Activated T-cell treated with anti-CD3 and anti-CD28 coated beads, Interleukin-2, amount 50 U/mL, for 4 hours (primary cell): Measurements from ENCODE around the gene MACROD2. TPM values are rescaled to one million over a fixed set of nuclear protein-coding genes. Genes with fewer than 3 reads are reported as not detected.

ENCODE experiments used
- ATAC-seq, 2 donors: fragments of 200-7000 bp; cut with Tn5 transposase; one replicate each; pipeline ENCODE4 v1.10.0; 2021
- DNase-seq: peaks from one replicate; pipeline ENCODE4 v3.0.0-alpha.2; 2020
- H3K27me3 Mint-ChIP-seq: one replicate; pipeline ENCODE4 v1.8.0; 2021; ENCODE audit warnings: low read depth, mixed read lengths
- H3K36me3 Mint-ChIP-seq: one replicate; pipeline ENCODE4 v1.8.0; 2022; ENCODE audit warnings: mixed read lengths; ENCODE audit not compliant: insufficient read depth
- H3K4me1 Mint-ChIP-seq: one replicate; pipeline ENCODE4 v1.8.0; 2021; ENCODE audit warnings: low read depth, mixed read lengths
- H3K4me3 Mint-ChIP-seq: one replicate; pipeline ENCODE4 v1.8.0; 2021; ENCODE audit warnings: mild to moderate bottlenecking, moderate library complexity, mixed read lengths
- H3K9me3 Mint-ChIP-seq: one replicate; pipeline ENCODE4 v1.8.0; 2021; ENCODE audit warnings: mixed read lengths
- total RNA-seq, 3 donors: library from RNA; stranded (reverse); gene quantifications; one replicate each; pipeline ENCODE4 v1.2.1, GENCODE V29; 2021

Gene MACROD2
- total RNA-seq, 3 donors from 2014 or later, result 0.10 TPM; not detected in 2

DNA sequence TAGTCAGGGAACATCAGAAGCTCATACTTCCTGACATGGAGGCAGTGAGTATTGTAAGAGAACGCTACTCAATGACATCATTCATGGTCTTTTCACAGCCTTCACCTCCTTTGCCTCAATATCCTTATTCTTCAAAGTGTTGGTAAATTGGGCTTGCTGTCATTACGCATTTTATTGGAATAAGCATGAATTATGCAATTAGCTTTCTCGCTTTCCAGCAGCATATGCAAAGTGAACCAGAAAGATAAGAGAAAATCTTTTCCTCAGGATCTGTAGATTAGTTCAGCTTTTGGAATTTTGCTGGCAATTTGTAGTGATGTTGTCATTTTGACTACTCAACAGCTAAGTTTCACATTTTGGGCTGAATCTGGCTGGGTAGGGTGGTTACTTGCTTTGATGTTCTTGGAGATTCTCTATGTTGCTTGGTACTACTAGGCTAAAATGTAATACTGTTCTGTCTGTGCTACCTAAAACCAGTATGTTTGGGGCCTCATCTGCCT is 1565.8 kb downstream of the MACROD2 start:
- Mint-ChIP-seq H3K27me3 (no peaks in the 10 kb centered on the region), H3K4me3 (no peak overlapping the region)

GRCh38 chr20:15561707-15562404 is 1566.5 kb downstream of the MACROD2 start:
- Mint-ChIP-seq H3K36me3 (no peaks in the 10 kb centered on the region), H3K27me3 (no peaks in the 10 kb centered on the region), H3K9me3 (peaks cover 17% of the 10 kb centered on the region), H3K4me1 (no peaks in the 10 kb centered on the region), H3K4me3 (no peak overlapping the region)
- DNase-seq, result no peak
- ATAC-seq, result no peak

More for the DNA sequence above, 1565.8 kb downstream of the MACROD2 start:
- ATAC-seq (no peak), DNase-seq (no peak)
- peaks cover 17% of the 10 kb centered on the region for H3K9me3 Mint-ChIP-seq
- no peaks in the 10 kb centered on the region for H3K4me1 Mint-ChIP-seq
- H3K36me3 Mint-ChIP-seq, result no peaks in the 10 kb centered on the region

DNA sequence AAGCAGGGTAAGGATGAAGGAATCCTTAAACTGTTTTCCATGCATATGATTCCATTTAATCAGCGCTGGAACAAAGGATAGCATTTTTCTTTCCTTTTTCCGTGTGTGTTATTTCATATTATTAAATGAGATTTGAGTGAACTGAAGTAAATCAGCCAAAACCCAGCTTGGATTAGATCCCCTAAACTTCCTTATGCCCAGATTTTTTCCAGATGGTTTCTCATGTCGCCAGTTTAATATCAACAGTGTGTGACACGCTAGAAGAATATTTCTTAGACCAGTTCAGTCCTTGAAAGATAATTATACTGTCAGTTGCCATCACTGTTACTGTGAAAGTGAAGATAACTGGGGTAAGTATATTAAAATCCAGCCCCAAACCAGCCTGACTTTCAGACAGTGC is 1568.5 kb downstream of the MACROD2 start:
- H3K9me3 Mint-ChIP-seq, result peaks cover 12% of the 10 kb centered on the region
- DNase-seq (no peak), ATAC-seq (no peak)
- H3K4me3 Mint-ChIP-seq, result no peak overlapping the region
- H3K4me1 Mint-ChIP-seq, result no peaks in the 10 kb centered on the region
- H3K36me3 Mint-ChIP-seq, result no peaks in the 10 kb centered on the region
- no peaks in the 10 kb centered on the region for H3K27me3 Mint-ChIP-seq

GRCh38 chr20:15564981-15565380 is 1569.7 kb downstream of the MACROD2 start:
- ATAC-seq (no peak), DNase-seq (no peak)
- Mint-ChIP-seq H3K9me3 (peaks cover 6% of the 10 kb centered on the region), H3K4me1 (no peaks in the 10 kb centered on the region), H3K4me3 (no peak overlapping the region), H3K36me3 (no peaks in the 10 kb centered on the region), H3K27me3 (no peaks in the 10 kb centered on the region)

- Mint-ChIP-seq H3K9me3 (peaks cover 9% of the 10 kb centered on the region), H3K36me3 (no peaks in the 10 kb centered on the region), H3K4me1 (no peaks in the 10 kb centered on the region), H3K4me3 (no peak overlapping the region), H3K27me3 (no peaks in the 10 kb centered on the region)
- DNase-seq (no peak), ATAC-seq (no peak)
Measured at GRCh38 chr20:15565786-15566185, 1570.5 kb downstream of the MACROD2 start.

GRCh38 chr20:15567219-15567618 is 1571.9 kb downstream of the MACROD2 start:
- Mint-ChIP-seq H3K36me3 (no peaks in the 10 kb centered on the region), H3K27me3 (no peaks in the 10 kb centered on the region), H3K4me1 (no peaks in the 10 kb centered on the region), H3K9me3 (peaks cover 9% of the 10 kb centered on the region), H3K4me3 (no peak overlapping the region)
- ATAC-seq (no peak), DNase-seq (no peak)

DNA sequence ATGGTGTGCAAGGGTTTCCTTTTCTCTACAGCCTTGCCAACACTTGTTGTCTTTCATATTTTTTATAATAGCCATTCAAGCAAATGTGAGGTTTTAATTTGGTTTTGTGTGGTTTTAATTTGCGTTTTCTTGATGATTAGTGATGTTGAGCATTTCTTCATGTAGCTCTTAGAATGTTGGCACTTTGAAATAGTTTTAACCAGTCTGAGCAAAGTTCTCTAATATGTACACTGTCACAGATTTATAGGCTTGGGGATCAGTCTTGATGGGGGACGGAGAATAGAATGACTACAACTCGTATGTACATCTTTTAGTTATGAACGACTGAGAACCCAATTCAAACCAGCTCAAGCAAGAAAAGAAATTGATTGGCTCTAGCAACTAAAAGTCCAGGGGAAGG is 1574.8 kb downstream of the MACROD2 start:
- Mint-ChIP-seq H3K36me3 (no peaks in the 10 kb centered on the region), H3K9me3 (peaks cover 3% of the 10 kb centered on the region), H3K4me1 (no peaks in the 10 kb centered on the region), H3K27me3 (no peaks in the 10 kb centered on the region), H3K4me3 (no peak overlapping the region)
- DNase-seq (no peak), ATAC-seq (no peak)

DNA sequence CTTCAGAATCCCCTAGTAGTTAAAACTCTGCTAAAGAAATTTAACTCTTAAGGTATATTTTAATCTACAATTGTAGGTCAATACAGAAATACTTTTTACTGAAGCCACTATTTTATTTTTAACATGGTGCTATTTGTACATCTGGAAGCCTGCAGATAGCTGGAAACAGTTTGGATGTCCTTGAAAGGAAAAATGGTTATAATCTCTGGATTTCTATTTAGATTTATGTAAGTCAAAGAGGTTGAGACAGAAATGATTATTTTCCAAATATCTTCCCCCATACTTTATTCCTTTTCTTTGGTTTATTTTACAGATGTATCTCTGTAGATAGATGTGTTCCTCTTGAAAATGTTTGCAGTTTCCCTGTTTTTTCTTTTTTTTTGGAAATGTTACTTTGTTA is 1575.7 kb downstream of the MACROD2 start:
- DNase-seq, result no peak

DNA sequence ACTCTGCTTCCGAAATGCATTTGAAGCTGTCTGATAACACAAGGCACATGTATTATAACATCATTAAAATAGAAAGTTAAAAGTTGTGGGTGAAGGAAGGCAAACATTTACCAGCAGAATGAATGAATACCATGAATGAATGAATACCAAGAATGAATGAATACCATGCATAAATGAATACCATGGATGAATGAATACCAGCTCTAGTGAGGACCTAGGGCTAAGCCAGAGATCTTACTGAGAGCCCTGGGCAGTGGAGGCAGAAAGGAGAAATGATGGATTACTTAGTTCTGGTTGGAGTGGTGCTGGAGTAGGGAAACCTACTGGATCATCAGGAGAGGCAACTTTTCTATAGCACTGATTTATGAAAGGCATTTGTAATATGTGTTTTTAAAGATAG is 1579.9 kb downstream of the MACROD2 start:
- ATAC-seq (no peak), DNase-seq (no peak)
- H3K4me3 Mint-ChIP-seq, result no peak overlapping the region
- H3K4me1 Mint-ChIP-seq, result no peaks in the 10 kb centered on the region
- no peaks in the 10 kb centered on the region for H3K27me3 Mint-ChIP-seq
- H3K36me3 Mint-ChIP-seq, result no peaks in the 10 kb centered on the region
- H3K9me3 Mint-ChIP-seq, result peaks cover 4% of the 10 kb centered on the region

More for the DNA sequence above, 1575.7 kb downstream of the MACROD2 start:
- Mint-ChIP-seq H3K9me3 (peaks cover 3% of the 10 kb centered on the region), H3K27me3 (no peaks in the 10 kb centered on the region), H3K4me1 (no peaks in the 10 kb centered on the region), H3K4me3 (no peak overlapping the region), H3K36me3 (no peaks in the 10 kb centered on the region)
- no peak for ATAC-seq

GRCh38 chr20:15576411-15576810 is 1581.1 kb downstream of the MACROD2 start:
- Mint-ChIP-seq H3K4me3 (no peak overlapping the region), H3K27me3 (no peaks in the 10 kb centered on the region), H3K4me1 (no peaks in the 10 kb centered on the region), H3K9me3 (peaks cover 6% of the 10 kb centered on the region), H3K36me3 (no peaks in the 10 kb centered on the region)
- no peak for ATAC-seq
- DNase-seq, result no peak

GRCh38 chr20:15578113-15578512 is 1582.8 kb downstream of the MACROD2 start:
- DNase-seq, result no peak
- Mint-ChIP-seq H3K4me1 (no peaks in the 10 kb centered on the region), H3K36me3 (no peaks in the 10 kb centered on the region), H3K4me3 (no peak overlapping the region), H3K27me3 (no peaks in the 10 kb centered on the region), H3K9me3 (peaks cover 8% of the 10 kb centered on the region)
- ATAC-seq, result no peak

DNA sequence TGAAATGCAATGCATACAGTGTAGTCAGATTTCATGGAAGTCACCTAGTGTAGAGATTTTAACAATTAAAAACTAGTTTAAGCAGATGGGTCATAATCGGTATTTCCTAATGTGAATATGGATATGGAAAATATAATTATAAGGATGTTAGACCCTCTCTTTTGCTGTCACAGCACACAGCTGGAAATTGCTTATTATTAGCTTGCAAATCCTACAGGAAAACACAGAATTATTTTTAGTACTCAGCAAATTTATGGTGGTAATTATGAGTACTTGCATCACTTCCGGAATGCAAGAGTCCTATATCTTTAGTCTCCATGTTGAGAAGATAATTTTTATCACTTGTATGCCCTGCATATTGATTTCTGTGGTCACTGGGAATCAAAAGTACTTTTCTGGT is 1584.4 kb downstream of the MACROD2 start:
- H3K36me3 Mint-ChIP-seq, result no peaks in the 10 kb centered on the region
- peaks cover 8% of the 10 kb centered on the region for H3K9me3 Mint-ChIP-seq
- no peaks in the 10 kb centered on the region for H3K4me1 Mint-ChIP-seq

DNA sequence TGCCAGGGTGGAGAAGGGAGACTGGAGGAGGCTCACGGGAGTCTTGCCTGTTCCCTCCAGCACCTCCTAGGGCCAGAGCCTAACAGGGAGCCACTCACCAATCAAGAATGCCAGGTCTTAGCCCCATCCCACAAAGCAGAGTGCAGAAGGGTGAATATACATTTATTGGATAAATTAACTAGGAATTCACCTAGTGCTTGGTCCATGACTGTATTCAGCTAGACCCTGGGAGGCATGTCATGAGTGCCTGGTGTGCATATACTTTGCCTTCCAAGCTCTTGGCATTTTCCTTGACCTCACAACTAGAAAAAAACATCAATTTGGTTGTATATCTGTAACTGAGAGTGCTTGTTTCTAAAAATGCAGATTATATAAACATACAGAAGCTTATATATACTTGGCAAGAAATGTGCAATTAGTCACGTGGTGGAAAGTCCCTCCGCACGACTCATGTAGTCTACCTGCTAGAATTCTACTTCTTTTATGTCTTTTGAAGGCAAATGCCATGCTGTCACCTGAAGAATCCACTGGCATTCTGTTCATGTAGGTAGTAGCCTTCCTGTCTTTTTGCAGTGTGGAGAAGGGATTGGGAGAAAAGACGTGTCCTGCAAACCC is 1586.9 kb downstream of the MACROD2 start:
- DNase-seq (no peak), ATAC-seq (no peak)
- Mint-ChIP-seq H3K9me3 (peaks cover 8% of the 10 kb centered on the region), H3K4me3 (no peak overlapping the region), H3K36me3 (no peaks in the 10 kb centered on the region), H3K27me3 (no peaks in the 10 kb centered on the region), H3K4me1 (no peaks in the 10 kb centered on the region)

More for the DNA sequence above, 1584.4 kb downstream of the MACROD2 start:
- Mint-ChIP-seq H3K27me3 (no peaks in the 10 kb centered on the region), H3K4me3 (no peak overlapping the region)
- DNase-seq (no peak), ATAC-seq (no peak)

- Mint-ChIP-seq H3K4me3 (no peak overlapping the region), H3K27me3 (no peaks in the 10 kb centered on the region), H3K9me3 (peaks cover 5% of the 10 kb centered on the region), H3K4me1 (no peaks in the 10 kb centered on the region), H3K36me3 (no peaks in the 10 kb centered on the region)
- DNase-seq (no peak), ATAC-seq (no peak)
Measured at GRCh38 chr20:15584507-15584906, 1589.2 kb downstream of the MACROD2 start.

- peaks cover 15% of the 10 kb centered on the region for H3K9me3 Mint-ChIP-seq
- H3K4me1 Mint-ChIP-seq, result no peaks in the 10 kb centered on the region
- DNase-seq (no peak), ATAC-seq (no peak)
- no peaks in the 10 kb centered on the region for H3K27me3 Mint-ChIP-seq
- H3K36me3 Mint-ChIP-seq, result no peaks in the 10 kb centered on the region
- H3K4me3 Mint-ChIP-seq, result no peak overlapping the region
Measured at GRCh38 chr20:15593081-15593480, 1597.8 kb downstream of the MACROD2 start.
